Small intestine (tissue), 7 donors: ENCODE results near the gene TMEM273. TPM values are rescaled to one million over a fixed set of nuclear protein-coding genes. Genes with fewer than 3 reads are reported as not detected.

Source experiments
- DNase-seq, 2 donors: peaks; one replicate each; pipeline versions ENCODE4 v3.0.0 to v3.0.0-alpha.2; 2013
- FAIRE-seq: peaks from 2 replicates; lab custom pipeline; 2012; peaks lifted over from hg19 to GRCh38; lab: Jason Lieb, UNC
- H3K27ac ChIP-seq, 3 donors: one replicate each; pipeline ENCODE4 v1.5.1; 2013; ENCODE audit warnings: low read length in 2 of 3, mild to moderate bottlenecking in 2 of 3, control low read depth in 1 of 3, inconsistent platforms in 1 of 3, low read depth in 1 of 3, moderate library complexity in 1 of 3
- H3K27me3 ChIP-seq, 3 donors: one replicate each; pipeline ENCODE4 v1.6.1; 2013; ENCODE audit warnings: low read length in 3 of 3, inconsistent platforms in 1 of 3; ENCODE audit not compliant: control insufficient read depth in 3 of 3, insufficient read depth in 3 of 3
- H3K36me3 ChIP-seq, 3 donors: one replicate each; pipeline ENCODE4 v1.6.1; 2013; ENCODE audit warnings: low read length in 3 of 3, inconsistent platforms in 1 of 3, low read depth in 1 of 3, mild to moderate bottlenecking in 1 of 3, moderate library complexity in 1 of 3; ENCODE audit not compliant: control insufficient read depth in 3 of 3, insufficient read depth in 2 of 3
- H3K4me1 ChIP-seq, 3 donors: one replicate each; pipeline ENCODE4 v1.6.1; 2013; ENCODE audit warnings: low read length in 2 of 3, inconsistent platforms in 1 of 3, low read depth in 1 of 3, mild to moderate bottlenecking in 1 of 3, moderate library complexity in 1 of 3; ENCODE audit not compliant: control insufficient read depth in 3 of 3, insufficient read depth in 2 of 3
- H3K4me3 ChIP-seq, 3 donors: one replicate each; pipeline ENCODE4 v1.5.1; 2013; ENCODE audit warnings: low read length in 3 of 3, control low read depth in 1 of 3, inconsistent platforms in 1 of 3, low read depth in 1 of 3, mild to moderate bottlenecking in 1 of 3, moderate library complexity in 1 of 3
- H3K9me3 ChIP-seq, 2 donors: one replicate each; pipeline ENCODE4 v1.6.1; 2013; ENCODE audit warnings: low read depth in 1 of 2, low read length in 1 of 2; ENCODE audit not compliant: control insufficient read depth in 2 of 2, insufficient read depth in 1 of 2
- WGBS, 3 donors: extraction: QIAGEN DNeasy Blood & Tissue Kit; methylation state at CpG; one replicate each; pipeline ENCODE4 v1.1.7; 2013; 5-methylcytosine and 5-hydroxymethylcytosine counted together
- polyA plus RNA-seq, 4 donors: library from polyadenylated mRNA; stranded (reverse) in 3 of 4; unstranded in 1 of 4; fragments of 200-250 nt in 3 of 4; fragments of 120-200 nt in 1 of 4; gene quantifications; one replicate each; pipeline versions ENCODE4 v1.2.1 to v1.2.3, GENCODE V29; 2013
- donor health status: healthy with polysubstance abuse.
- donor health status: control.
- donor health status: control.
- donor health status: Bipolar disorder and iron deficiency.
- donor health status: healthy.

TMEM273 gene
- polyA plus RNA-seq, 4 donors: 1.8 to 19.9 (median 3.4) TPM

- H3K36me3 ChIP-seq: no peaks in the 10 kb centered on the region
Measured at GRCh38 chr10:49140304-49141177, 47.6 kb downstream of the TMEM273 start.

GRCh38 chr10:49139846-49140195 lies 48.4 kb downstream of the TMEM273 start:
- Histone ChIP-seq H3K27ac (peak overlapping the region in 1 of 3 donors; percentile 87), H3K9me3 (no peaks in the 10 kb centered on the region), H3K4me1 (no peaks in the 10 kb centered on the region), H3K4me3 (no peak overlapping the region), H3K36me3 (no peaks in the 10 kb centered on the region), H3K27me3 (peaks cover 0 to 3% (median 0%) of the 10 kb centered on the region in 3 donors)
- DNase-seq (no peak), FAIRE-seq (no peak)
- WGBS, 3 donors: 69 to 76% (median 72%) methylated on average over 4 of the region's 4 CpGs

More at GRCh38 chr10:49140304-49141177, 47.6 kb downstream of the TMEM273 start:
- H3K9me3 ChIP-seq: no peaks in the 10 kb centered on the region
- no peak for FAIRE-seq
- H3K27ac ChIP-seq: no peak overlapping the region
- peaks cover 0 to 3% (median 0%) of the 10 kb centered on the region in 3 donors for H3K27me3 ChIP-seq
- H3K4me1 ChIP-seq: no peaks in the 10 kb centered on the region
- DNase-seq: no peak
- no peak overlapping the region for H3K4me3 ChIP-seq
- 71 to 82% (median 78%) methylated on average over 5 of the region's 5 CpGs for WGBS, 3 donors

GRCh38 chr10:49139028-49139845 lies 49.0 kb downstream of the TMEM273 start:
- no peak for FAIRE-seq
- H3K4me1 ChIP-seq: no peaks in the 10 kb centered on the region
- peaks cover 0 to 3% (median 0%) of the 10 kb centered on the region in 3 donors for H3K27me3 ChIP-seq
- no peaks in the 10 kb centered on the region for H3K9me3 ChIP-seq
- no peak overlapping the region for H3K4me3 ChIP-seq
- H3K27ac ChIP-seq: peak overlapping the region in 2 of 3 donors; percentile 38 to 87
- 63 to 71% (median 66%) methylated on average over 8 of the region's 8 CpGs for WGBS, 3 donors
- H3K36me3 ChIP-seq: no peaks in the 10 kb centered on the region
- no peak for DNase-seq

- H3K9me3 ChIP-seq: no peaks in the 10 kb centered on the region
- H3K27me3 ChIP-seq: peaks cover 0 to 3% (median 0%) of the 10 kb centered on the region in 3 donors
- FAIRE-seq (no peak), DNase-seq (no peak)
- no peaks in the 10 kb centered on the region for H3K36me3 ChIP-seq
- H3K27ac ChIP-seq: peak overlapping the region in 2 of 3 donors; percentile 38 to 47
- 72 to 87% (median 79%) methylated on average over 7 of the region's 7 CpGs for WGBS, 3 donors
- no peak overlapping the region for H3K4me3 ChIP-seq
- H3K4me1 ChIP-seq: no peaks in the 10 kb centered on the region
Measured at GRCh38 chr10:49138361-49138891, 49.8 kb downstream of the TMEM273 start.

- DNase-seq (no peak), FAIRE-seq (no peak)
- whole genome bisulfite sequencing, 3 donors: 65 to 81% (median 77%) methylated on average over 1 of the region's 1 CpG
- Histone ChIP-seq H3K4me1 (no peaks in the 10 kb centered on the region), H3K27ac (no peak overlapping the region), H3K9me3 (no peaks in the 10 kb centered on the region), H3K36me3 (no peaks in the 10 kb centered on the region), H3K27me3 (no peaks in the 10 kb centered on the region), H3K4me3 (no peak overlapping the region)
Measured at GRCh38 chr10:49136525-49136924, 51.7 kb downstream of the TMEM273 start.

- DNase-seq: no peak
- Histone ChIP-seq H3K9me3 (no peaks in the 10 kb centered on the region), H3K27ac (peak overlapping the region in 2 of 3 donors; percentile 3 to 18), H3K4me1 (no peaks in the 10 kb centered on the region), H3K27me3 (peaks cover 0 to 3% (median 0%) of the 10 kb centered on the region in 3 donors), H3K36me3 (no peaks in the 10 kb centered on the region), H3K4me3 (no peak overlapping the region)
- FAIRE-seq: no peak
- 51 to 73% (median 62%) methylated on average over 9 of the region's 9 CpGs for WGBS, 3 donors
Measured at GRCh38 chr10:49135575-49136313, 52.4 kb downstream of the TMEM273 start.

- FAIRE-seq: no peak
- no peak for DNase-seq
- H3K27me3 ChIP-seq: peaks cover 0 to 3% (median 0%) of the 10 kb centered on the region in 3 donors
- H3K9me3 ChIP-seq: no peaks in the 10 kb centered on the region
- no peaks in the 10 kb centered on the region for H3K4me1 ChIP-seq
- no peak overlapping the region for H3K4me3 ChIP-seq
- WGBS, 3 donors: 50 to 64% (median 62%) methylated on average over 3 of the region's 3 CpGs
- H3K27ac ChIP-seq: no peak overlapping the region
- no peaks in the 10 kb centered on the region for H3K36me3 ChIP-seq
Measured at GRCh38 chr10:49134327-49134726, 53.9 kb downstream of the TMEM273 start.
